Measurements from ENCODE around the gene C5orf46. TPM values are rescaled to one million over a fixed set of nuclear protein-coding genes. Genes with fewer than 3 reads are reported as not detected.

C5orf46 gene
- polyA plus RNA-seq, 1 donor (not counting 4 experiments of a cell fraction or from before 2014, with no cell fraction given): 0.75 TPM

GRCh38 chr5:147879784-147880183, 26.6 kb downstream of the C5orf46 start:
- H3K36me3 ChIP-seq (ENCODE audit: control insufficient read depth in 2 of 2, extremely low read depth in 1 of 2, insufficient read depth in 2 of 2, low read length in 2 of 2): no peaks in the 10 kb centered on the region
- TF ChIP-seq EZH2 (IDR thresholded peaks at IDR 0.05; ENCODE audit: low read length) (no peak), CTCF (optimal IDR thresholded peaks at IDR 0.05 in 1 of 3, IDR thresholded peaks at IDR 0.05 in 1 of 3, conservative IDR thresholded peaks at IDR 0.05 in 1 of 3; ENCODE audit: extremely low read depth in 1 of 3, insufficient read depth in 2 of 3, low read length in 3 of 3) (no peak)
- H3K4me1 ChIP-seq (ENCODE audit: control insufficient read depth, extremely low read depth, insufficient read depth, low read length): no peaks in the 10 kb centered on the region
- no peak overlapping the region for H3K4me3 ChIP-seq (ENCODE audit: control insufficient read depth in 2 of 3, extremely low read depth in 1 of 3, insufficient read depth in 2 of 3, low read depth in 1 of 3, low read length in 3 of 3)
- DNase-seq (ENCODE audit: low read depth, low spot score) (no peak), FAIRE-seq (no peak)
- dilution Hi-C loops (cut with MboI; ENCODE audit: extremely low pct_ligation_motif_present, low sequenced_read_pairs): no loop called here
- H3K4me2 ChIP-seq (ENCODE audit: control insufficient read depth, extremely low read depth, insufficient read depth, low read depth, low read length): no peak overlapping the region
- H3K9me3 ChIP-seq (ENCODE audit: control insufficient read depth, low read depth, low read length): no peaks in the 10 kb centered on the region
- no peaks in the 10 kb centered on the region for H3K79me2 ChIP-seq (ENCODE audit: control insufficient read depth, insufficient read depth, low read length)
- H2AFZ ChIP-seq (ENCODE audit: control insufficient read depth, low read length): no peak overlapping the region
- H4K20me1 ChIP-seq (ENCODE audit: control insufficient read depth, extremely low read depth, insufficient read depth, low read length): no peaks in the 10 kb centered on the region
- no peak overlapping the region for H3K27ac ChIP-seq (ENCODE audit: control insufficient read depth, insufficient read depth, low read length)
- no peaks in the 10 kb centered on the region for H3K9me1 ChIP-seq (ENCODE audit: control insufficient read depth, extremely low read depth, insufficient read depth, low read length)
- peaks cover 4% of the 10 kb centered on the region for H3K27me3 ChIP-seq (ENCODE audit: control insufficient read depth, extremely low read depth, insufficient read depth, low read length)
- no peak overlapping the region for H3K9ac ChIP-seq (ENCODE audit: control insufficient read depth, extremely low read depth, insufficient read depth, low read length)

- Histone ChIP-seq H3K9me1 (ENCODE audit: control insufficient read depth, extremely low read depth, insufficient read depth, low read length) (no peaks in the 10 kb centered on the region), H4K20me1 (ENCODE audit: control insufficient read depth, extremely low read depth, insufficient read depth, low read length) (no peaks in the 10 kb centered on the region), H3K4me1 (ENCODE audit: control insufficient read depth, extremely low read depth, insufficient read depth, low read length) (no peaks in the 10 kb centered on the region), H3K4me3 (ENCODE audit: control insufficient read depth in 2 of 3, extremely low read depth in 1 of 3, insufficient read depth in 2 of 3, low read depth in 1 of 3, low read length in 3 of 3) (no peak within 1 kb of the TSS), H3K79me2 (ENCODE audit: control insufficient read depth, insufficient read depth, low read length) (no peaks in the 10 kb centered on the region), H3K27me3 (ENCODE audit: control insufficient read depth, extremely low read depth, insufficient read depth, low read length) (peaks cover 4% of the 10 kb centered on the region), H3K27ac (ENCODE audit: control insufficient read depth, insufficient read depth, low read length) (no peak within 1 kb of the TSS), H3K4me2 (ENCODE audit: control insufficient read depth, extremely low read depth, insufficient read depth, low read depth, low read length) (no peak within 1 kb of the TSS), H3K36me3 (ENCODE audit: control insufficient read depth in 2 of 2, extremely low read depth in 1 of 2, insufficient read depth in 2 of 2, low read length in 2 of 2) (no peaks in the 10 kb centered on the region), H3K9ac (ENCODE audit: control insufficient read depth, extremely low read depth, insufficient read depth, low read length) (no peak within 1 kb of the TSS), H2AFZ (ENCODE audit: control insufficient read depth, low read length) (no peak within 1 kb of the TSS), H3K9me3 (ENCODE audit: control insufficient read depth, low read depth, low read length) (no peaks in the 10 kb centered on the region)
- FAIRE-seq (no peak), DNase-seq (ENCODE audit: low read depth, low spot score) (no peak)
- dilution Hi-C loops (cut with MboI; ENCODE audit: extremely low pct_ligation_motif_present, low sequenced_read_pairs): no loop called here
- TF ChIP-seq CTCF (optimal IDR thresholded peaks at IDR 0.05 in 1 of 3, IDR thresholded peaks at IDR 0.05 in 1 of 3, conservative IDR thresholded peaks at IDR 0.05 in 1 of 3; ENCODE audit: extremely low read depth in 1 of 3, insufficient read depth in 2 of 3, low read length in 3 of 3) (no peak), EZH2 (IDR thresholded peaks at IDR 0.05; ENCODE audit: low read length) (no peak)
These were observed 28.1 kb downstream of the C5orf46 start, which contains the start of gene SCGB3A2 for GRCh38 chr5:147878066-147878759. Gene SCGB3A2 (plus strand): TSS chr5:147878711. CDS start chr5:147878804, 93 bp downstream.

All from keratinocyte (primary cell).